Left colon (tissue), 2 donors: ENCODE data around the gene HMCN2. TPM values are rescaled to one million over a fixed set of nuclear protein-coding genes. Genes with fewer than 3 reads are reported as not detected.

Source experiments
- ATAC-seq: fragments of 200-7000 bp; cut with Tn5 transposase; one replicate; pipeline ENCODE4 v1.9.1; 2020; ENCODE audit warnings: mild to moderate bottlenecking, moderate library complexity
- DNase-seq, 2 donors: peaks; one replicate each; pipeline ENCODE4 v3.0.0-alpha.2; 2020
- intact Hi-C, 2 donors: fragments of 100-400 bp; cut with DNase I in 1 of 2; cut with micrococcal nuclease in 1 of 2; formaldehyde crosslinking; loops; one replicate each; pipeline versions ENCODE4 v1.11.2 to v1.14.0; 2022; cut with DNase I, micrococcal nuclease
- total RNA-seq, 2 donors: library from RNA; stranded (reverse); fragmentation: NEBNext Ultra II Directional; extraction: Animal tissue kit (Norgen Biotek cat#: 25700); gene quantifications; one replicate each; pipeline ENCODE4 v1.2.1, GENCODE V29; 2021
- donor health status: DM: no; HTN: no; CAD: no.
- donor health status: DM: yes; HTN: yes; CAD: no.

HMCN2 gene
- total RNA-seq, 2 donors from 2014 or later: 19.1 to 23.3 TPM

DNA sequence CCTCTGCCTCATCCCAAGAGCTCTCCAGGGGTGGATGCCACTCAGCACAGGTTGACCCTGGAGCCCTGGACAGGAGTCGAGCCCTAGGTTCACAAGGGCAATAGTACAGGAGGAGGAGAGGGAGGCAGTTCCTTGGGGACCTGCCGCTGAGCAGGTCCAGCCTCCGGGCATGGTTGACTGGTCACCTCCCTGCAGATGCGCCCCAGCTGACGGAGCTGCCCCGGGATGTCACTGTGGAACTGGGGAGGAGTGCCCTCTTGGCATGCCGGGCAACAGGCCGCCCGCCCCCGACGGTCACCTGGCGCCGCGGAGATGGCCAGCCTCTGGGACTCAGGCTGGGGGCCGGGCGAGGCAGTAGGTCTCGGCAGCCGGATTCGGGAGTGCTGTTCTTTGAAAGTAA lies 53.7 kb downstream of the HMCN2 start:
- intact Hi-C loops: no loop called here
- ATAC-seq (no peak), DNase-seq (no peak)

DNA sequence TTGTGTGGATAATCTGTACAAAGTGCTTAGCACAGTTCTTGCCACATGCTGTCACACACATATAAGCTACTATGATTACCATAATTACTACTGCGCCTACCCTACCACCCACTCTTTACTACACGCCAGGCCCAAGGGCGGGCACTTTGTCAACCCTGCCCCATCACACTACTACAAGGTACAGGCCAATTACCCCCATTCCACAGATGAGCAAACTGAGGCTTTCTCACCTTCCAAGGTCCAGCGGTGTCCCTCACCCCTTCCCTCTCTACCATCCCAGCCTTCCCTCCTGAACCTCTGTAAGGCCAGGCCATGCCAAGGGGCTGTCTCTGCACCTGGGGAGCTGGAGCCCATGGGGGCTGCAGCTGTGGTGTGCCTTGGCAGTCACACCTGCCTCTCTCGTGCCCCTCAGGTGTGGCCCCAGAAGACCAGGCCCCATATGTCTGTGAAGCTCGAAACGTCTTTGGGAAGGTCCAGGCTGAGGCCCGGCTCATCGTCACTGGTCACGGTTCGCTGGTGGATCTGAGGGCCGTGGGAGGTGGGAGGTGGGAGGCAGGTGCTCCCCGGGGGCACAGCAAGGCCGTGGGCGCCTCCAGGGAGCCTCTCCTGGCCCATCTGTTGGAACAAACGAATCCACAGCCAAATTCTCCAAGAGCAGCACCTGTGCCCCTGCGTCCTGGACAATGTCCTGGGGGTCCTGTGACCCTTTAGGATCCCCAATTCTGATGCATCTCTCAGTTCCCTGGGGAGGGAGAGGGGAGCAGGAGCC lies 54.6 kb downstream of the HMCN2 start:
- intact Hi-C loops: loop anchor here in 1 of 2 donors (10.0 kb wide), 1 partner anchor 75 kb away; no protein-coding TSS in a partner anchor
- DNase-seq (no peak), ATAC-seq (no peak)

DNA sequence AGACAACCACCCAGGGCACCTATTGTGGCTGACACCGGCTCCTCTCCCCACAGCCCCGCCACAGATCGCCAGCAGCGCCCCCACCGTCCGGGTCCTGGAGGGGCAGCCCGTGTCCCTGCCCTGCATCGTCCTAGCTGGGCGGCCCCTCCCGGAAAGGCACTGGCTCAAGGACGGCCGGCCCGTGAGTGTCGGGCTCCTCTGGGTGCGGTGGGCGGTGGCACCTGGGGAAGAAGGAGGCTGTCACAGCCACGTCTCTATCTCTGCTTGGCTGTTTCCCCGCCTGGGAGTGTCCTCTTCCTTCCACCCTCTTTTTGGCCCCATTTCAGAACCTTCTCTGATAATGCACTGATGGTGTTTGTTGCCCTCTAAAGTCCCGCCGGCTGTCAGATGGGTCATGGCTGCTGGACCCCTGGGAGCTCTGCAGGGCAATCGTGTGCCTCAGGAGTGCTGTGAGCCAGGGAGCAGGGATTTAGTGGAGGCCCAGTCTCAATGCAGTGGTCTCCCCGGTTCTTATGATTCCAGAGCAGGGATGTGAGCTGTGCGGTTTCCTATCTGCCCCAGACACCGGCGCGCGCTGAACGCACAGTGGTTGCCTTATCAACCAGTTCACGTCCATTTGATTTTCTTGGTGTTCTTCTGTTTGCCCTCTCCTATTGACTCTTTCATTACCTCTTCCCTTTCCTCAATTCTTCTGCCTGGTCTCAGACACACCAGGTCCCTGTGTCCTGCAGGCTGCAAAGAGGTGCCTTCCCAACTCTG lies 55.3 kb downstream of the HMCN2 start:
- DNase-seq (peak in 1 of 2 donors; percentile 41), ATAC-seq (peak; percentile 90)
- intact Hi-C loops: loop anchor here in 1 of 2 donors (10.0 kb wide), 1 partner anchor 76 kb away; no protein-coding TSS in a partner anchor

DNA sequence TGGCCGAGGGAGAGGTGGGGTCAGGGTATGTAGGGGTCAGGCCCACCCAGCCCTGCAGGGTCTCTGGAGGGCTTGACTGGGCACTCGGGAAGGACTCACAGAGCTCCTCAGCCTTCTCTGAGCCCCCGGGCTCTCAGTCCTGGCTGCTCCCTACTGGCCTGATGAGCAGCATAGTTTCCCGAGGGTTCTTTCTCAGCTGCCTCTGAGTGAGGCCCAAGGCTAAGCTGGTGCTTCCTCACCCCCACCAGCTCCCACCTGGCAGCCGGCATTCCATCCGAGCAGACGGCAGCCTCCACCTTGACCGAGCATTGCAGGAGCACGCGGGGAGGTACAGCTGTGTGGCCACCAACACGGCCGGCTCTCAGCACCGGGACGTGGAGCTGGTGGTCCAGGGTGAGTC lies 56.0 kb downstream of the HMCN2 start:
- ATAC-seq: no peak
- no peak for DNase-seq
- intact Hi-C loops: loop anchor here in 1 of 2 donors (10.0 kb wide), 1 partner anchor 77 kb away; no protein-coding TSS in a partner anchor

DNA sequence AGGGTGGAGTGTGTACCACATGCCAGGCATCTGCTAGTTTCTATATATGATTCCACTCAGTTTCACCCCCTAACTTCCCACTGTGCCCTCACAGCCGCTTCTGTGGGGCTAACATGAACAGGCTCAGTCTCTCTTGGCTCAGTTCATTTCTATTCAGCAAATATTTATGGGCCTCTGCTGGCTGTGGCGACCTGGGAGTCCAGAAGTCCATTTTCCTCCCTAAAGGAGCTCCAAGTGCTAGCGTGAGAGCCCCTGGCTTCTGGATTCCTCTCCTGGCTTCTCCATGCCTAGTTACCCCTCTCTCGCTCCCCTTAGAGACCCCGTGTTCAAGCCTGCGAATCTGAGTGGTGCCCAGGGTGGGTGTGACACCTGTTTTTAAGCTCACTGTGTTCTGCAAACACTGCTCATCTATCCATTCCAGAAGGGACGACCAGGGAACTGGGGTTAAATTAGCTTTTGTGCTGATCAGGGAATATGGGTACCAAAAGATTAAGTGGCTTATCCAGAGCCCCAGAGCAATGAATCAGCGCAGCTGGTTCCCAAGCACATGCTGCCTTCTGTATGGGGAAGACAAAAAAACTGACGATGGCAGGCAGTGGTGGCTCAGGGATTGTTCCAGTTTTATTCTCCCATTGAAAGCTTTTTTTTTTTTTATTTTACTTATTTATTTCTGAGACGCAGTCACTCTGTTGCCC lies 57.6 kb downstream of the HMCN2 start:
- intact Hi-C loops: loop anchor here in 1 of 2 donors (10.0 kb wide), 1 partner anchor 78 kb away; no protein-coding TSS in a partner anchor
- ATAC-seq (peak; percentile 23), DNase-seq (no peak)

DNA sequence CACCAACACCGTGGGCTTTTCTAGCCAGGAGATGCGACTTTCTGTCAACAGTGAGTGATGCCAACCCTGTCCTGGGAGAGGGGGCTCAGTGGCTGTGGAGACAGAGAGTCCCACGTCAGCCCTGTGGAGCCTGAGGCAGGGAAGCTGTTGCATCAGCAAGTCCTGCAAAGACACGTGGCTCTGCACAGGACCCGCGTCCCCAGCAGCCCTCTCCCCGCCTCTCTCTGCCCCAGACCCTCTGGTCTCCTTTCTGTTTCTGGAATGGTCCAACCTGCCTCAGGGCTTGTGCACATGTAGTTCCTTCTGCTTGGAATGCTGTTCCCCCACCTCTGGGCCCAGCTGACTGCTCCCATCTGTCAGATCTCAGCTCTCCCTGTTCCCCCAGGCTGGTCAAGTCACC lies 60.4 kb downstream of the HMCN2 start:
- no peak for ATAC-seq
- no peak for DNase-seq
- intact Hi-C loops: loop anchor here in 1 of 2 donors (10.0 kb wide), 1 partner anchor 81 kb away; no protein-coding TSS in a partner anchor

DNA sequence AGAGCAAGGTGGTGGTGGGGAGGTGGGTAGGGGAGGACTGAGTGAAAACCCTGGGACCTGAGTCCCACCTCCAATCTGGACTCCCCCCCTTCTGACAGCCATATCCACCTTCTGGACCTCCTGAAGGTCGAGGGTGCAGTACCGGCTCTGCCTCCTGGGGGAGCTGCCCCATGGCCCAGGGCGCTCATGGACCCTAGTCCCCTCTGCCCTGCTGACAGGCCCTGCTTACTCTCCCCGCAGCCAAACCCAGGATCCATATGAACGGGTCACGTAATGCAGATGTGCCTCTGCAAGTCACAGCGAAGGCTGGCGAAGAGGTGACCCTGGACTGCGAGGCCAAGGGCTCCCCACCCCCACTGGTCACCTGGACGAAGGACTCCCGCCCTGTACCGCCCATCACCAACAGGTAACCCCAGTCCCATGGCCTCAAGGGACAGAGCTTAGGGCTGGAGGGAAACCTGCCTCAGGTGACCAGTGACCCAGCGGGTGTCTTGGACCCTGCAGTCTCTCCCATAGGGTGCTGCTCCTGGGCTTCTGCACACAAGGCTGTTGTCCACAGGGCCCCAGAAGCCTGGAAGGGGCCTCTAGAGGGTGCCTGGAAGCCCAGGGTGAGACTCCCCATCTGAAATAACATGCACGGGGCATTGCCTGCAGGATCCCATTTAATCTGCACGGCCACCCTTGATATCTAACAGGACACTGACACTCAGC lies 61.7 kb downstream of the HMCN2 start:
- intact Hi-C loops: loop anchor here in 1 of 2 donors (10.0 kb wide), 1 partner anchor 82 kb away; no protein-coding TSS in a partner anchor
- no peak for DNase-seq

DNA sequence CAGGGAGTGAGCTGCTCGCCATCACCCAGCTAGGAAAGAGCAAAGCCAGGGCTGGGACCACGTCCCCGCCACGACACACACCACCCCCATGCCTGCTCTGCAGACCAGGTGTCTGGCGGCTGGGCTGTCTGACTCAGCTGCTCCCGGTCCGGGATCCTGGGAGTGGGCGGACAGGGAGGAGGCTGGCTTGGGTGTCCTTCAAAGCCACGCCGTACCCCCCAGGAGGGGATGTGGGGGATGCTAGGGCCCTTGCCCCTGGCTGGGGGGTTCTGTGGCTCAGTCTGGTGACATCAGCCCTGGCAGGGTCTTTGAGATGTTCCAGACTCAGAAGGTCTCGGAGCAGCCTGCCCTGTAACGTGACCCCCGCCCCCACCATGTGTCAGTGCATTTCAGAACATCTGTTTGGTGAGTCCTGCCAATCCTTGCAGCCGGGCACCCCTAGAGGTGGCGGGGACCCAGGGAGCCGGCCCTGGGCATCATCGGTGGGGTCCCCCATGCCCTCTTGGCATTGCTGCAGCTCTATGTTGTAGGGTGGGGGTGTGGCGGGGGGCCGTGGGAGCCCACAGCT lies 62.3 kb downstream of the HMCN2 start:
- intact Hi-C loops: loop anchor here in 1 of 2 donors (10.0 kb wide), 1 partner anchor 83 kb away; no protein-coding TSS in a partner anchor
- ATAC-seq (peak; percentile 22), DNase-seq (peak; percentile 36 to 46)

More for the DNA sequence above, 61.7 kb downstream of the HMCN2 start:
- no peak for ATAC-seq

DNA sequence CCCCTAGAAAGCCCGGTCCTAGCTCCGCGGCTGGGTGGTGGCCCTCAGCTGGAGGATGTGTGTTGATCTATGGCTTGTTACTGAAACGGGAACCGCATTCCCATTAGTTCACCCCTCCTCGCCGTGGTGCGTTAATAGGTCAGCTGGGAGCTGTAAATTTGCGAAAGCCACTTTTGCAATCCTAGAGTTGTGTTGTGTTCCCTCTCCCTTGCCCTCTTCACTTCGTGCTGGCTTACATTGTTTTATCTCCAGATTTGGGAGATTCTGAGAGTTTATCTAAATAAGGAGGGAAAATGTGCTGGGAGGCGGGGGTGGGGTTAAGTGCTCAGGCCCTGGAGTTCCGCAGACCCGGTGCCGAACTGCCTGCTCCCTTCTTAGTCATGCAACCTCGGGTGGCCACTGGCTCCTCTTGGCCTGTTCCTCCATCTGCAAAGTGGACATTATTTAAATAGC lies 62.8 kb downstream of the HMCN2 start:
- DNase-seq: peak; percentile 31 to 65
- intact Hi-C loops: loop anchor here in 1 of 2 donors (10.0 kb wide), 1 partner anchor 84 kb away; no protein-coding TSS in a partner anchor
- ATAC-seq: peak; percentile 22

DNA sequence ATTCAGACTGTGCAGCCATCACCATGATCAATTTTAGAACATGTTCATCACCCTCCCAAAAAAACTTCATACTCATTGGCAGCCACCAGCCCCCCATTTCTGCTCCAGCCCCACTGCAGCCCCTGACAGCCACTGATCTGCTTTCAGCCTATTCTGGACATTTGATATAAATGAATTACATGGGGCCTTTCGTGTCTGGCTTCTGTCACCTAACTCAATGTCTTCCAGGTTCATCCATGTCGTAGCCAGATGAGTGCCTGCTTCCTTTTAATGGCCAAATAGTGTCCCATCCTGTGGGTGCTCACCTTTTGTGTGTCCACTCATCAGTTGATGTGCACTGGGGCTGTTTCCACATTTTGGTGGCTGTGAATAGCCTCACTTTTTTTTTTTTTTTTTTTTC lies 63.5 kb downstream of the HMCN2 start:
- no peak for ATAC-seq
- DNase-seq: no peak
- intact Hi-C loops: loop anchor here in 1 of 2 donors (10.0 kb wide), 1 partner anchor 84 kb away; no protein-coding TSS in a partner anchor

DNA sequence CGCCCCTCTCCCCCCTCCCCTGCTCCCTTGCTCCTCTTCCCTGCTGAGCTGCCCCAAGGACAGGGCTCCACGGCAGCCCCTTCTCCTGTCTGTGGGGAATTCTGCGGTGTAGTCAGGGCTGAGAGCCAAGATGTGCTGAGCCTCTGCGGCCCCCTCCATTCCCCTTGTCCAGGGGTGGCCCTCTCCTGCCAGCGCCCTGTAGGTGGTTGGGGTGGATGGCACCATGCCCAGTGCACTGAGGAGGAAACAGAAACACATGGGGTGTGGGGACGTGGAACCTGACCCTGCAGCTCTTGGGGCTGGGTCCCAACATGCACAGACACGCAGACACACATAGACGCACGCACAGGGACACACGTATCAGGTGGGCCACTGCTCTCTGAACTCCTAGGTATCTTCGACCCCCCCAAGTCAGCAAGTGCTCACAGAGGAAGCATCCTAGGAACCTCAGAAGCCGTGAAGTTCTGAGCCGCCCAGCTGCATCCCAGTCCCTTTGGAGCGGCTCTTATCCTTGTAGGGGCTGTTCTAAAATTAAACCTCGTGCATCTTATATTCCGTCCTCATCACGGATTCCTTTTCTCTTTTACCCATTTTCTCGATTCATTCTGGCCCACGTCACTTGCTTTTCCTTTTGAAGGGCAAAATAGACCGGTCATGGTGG lies 64.8 kb downstream of the HMCN2 start:
- intact Hi-C loops: no loop called here
- DNase-seq (no peak), ATAC-seq (no peak)

DNA sequence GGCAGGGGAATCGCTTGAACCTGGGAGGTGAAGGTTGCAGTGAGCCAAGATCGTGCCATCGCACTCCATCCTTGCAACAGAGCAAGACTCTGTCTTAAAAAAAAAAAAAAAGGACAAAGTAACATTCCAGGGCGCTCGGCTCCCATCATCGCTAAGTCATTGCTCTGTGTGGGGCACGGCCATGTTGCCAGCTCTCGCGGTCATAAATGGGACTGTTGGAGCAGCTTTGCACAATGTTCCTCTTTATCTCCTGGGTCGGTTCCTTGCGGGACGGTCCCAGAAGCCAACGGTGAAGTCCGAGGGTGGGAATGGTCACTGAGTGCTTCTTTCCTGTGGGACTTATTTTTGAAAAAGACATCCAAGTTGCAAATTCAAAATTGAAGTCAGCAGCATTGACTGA lies 65.5 kb downstream of the HMCN2 start:
- intact Hi-C loops: no loop called here
- ATAC-seq: no peak
- no peak for DNase-seq

DNA sequence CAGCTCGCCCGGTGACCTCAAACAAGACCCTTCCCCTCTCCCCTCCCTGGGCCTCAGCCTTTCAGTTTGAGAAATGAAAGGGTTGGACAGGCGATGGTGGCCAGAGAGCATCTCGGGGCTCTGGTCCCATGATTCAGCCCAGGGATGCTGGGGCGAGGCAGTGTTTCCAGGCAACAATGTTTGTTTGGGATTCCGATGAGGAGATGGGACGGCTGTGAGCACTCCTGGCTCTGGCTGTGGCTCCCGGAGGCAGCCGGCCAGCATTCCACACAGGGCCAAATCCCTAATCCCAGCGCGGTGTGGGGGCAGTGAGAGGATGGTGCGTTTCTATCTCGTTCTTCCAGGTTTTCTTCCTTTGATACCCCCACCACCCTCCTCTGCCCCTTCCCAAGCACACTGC lies 66.0 kb downstream of the HMCN2 start:
- DNase-seq (peak; percentile 43 to 63), ATAC-seq (peak; percentile 30)
- intact Hi-C loops: no loop called here

DNA sequence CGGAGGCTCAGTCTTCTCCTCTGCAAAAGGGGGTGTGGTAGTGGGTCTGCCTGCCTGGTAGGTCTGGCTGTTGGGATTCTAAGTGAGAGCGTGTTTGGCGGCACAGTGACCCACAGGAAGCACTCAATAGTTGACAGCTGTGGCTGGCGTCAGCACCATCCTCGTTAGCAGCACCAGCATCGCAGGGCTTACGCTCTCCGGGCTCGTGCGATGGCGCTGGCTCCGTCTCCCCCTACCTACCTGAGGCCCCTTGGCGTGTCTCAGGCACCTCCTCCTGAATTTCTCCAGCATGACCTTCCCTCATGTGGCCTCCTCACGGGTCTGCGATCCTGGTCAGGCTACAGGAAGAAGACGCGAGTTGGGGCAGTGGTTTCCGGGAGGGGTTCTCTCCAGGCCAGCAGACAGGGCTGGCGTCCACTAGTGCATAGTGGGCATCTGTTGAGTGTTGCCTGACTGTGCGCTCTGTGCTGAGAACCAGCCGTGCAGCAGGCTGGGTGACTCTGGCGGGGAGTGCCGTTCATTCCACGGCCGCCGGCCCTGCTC lies 66.9 kb downstream of the HMCN2 start:
- DNase-seq (no peak), ATAC-seq (no peak)
- intact Hi-C loops: no loop called here

DNA sequence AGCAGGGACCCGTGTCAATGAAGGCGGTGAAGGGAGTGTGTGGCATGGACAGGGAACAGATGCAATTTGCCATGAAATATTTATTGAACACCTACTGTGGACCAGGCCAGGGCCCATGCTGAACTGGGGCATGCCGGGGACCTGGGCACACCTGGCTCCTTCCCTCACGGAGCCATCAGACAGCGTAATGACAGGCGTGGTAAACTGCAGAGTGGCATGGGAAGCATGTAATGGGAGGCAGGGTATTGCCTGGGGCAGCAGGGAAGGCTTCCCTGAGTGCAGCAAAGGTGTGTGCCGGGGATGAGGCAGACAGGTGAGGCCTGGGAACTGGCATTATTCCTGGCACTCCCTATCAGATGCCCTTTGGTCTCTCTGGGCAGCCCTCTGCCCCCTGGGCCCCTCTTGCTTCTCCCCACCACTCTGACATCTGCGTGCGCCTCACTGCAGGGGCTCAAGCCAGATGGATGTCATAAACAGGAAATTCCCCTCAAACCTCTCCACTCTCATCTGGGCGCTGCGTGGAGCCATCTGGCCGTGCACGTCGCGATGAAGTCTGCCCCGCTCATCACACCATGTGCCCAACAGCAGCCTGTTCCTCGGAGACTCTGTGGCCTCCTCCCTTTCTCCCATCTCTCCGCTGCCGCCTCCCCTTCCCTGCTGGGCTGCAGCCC lies 67.6 kb downstream of the HMCN2 start:
- intact Hi-C loops: no loop called here
- ATAC-seq (no peak), DNase-seq (no peak)

DNA sequence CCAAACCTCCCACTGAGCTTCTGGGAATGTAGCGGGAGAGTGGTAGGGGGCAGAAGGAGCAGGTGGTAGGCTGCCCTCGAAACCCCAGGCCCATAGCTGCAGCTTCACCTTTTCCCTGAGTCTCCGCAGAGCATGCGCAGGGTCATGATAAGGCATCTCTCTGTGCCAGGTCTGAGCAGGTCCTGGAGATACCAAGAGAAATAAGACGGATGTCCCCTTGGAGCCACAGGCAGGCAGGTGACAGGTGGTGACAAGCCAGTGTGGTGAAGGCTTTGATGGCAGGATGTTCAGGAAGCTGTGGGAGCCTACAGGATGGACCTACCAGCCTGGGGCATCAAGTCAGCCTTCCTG lies 68.1 kb downstream of the HMCN2 start:
- no peak for ATAC-seq
- intact Hi-C loops: no loop called here
- DNase-seq: no peak

DNA sequence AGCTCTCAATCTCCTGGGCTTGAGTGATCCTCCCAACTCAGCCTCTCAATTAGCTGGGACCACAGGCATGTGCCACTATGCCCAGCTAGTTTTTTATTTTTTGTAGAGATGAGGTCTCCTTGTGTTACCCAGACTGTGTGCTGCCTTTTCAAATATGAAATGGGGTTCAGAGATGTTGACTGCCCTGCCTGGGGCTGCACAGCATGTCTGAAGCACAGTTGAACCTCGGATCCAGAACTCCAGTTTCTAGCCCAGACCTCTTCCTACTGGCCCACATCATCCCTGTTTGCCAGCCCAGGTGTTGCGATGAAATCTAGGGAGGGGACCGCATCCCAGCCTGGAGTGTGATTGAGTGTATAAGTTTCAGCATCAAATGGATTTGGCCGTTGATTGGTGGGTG lies 69.4 kb downstream of the HMCN2 start:
- intact Hi-C loops: no loop called here
- ATAC-seq (no peak), DNase-seq (no peak)
